ENCODE results near the gene LCAT. TPM values are rescaled to one million over a fixed set of nuclear protein-coding genes. Genes with fewer than 3 reads are reported as not detected.

Gene LCAT
- total RNA-seq, 6 donors from 2014 or later: 21.9 to 117 (median 26.1) TPM

DNA sequence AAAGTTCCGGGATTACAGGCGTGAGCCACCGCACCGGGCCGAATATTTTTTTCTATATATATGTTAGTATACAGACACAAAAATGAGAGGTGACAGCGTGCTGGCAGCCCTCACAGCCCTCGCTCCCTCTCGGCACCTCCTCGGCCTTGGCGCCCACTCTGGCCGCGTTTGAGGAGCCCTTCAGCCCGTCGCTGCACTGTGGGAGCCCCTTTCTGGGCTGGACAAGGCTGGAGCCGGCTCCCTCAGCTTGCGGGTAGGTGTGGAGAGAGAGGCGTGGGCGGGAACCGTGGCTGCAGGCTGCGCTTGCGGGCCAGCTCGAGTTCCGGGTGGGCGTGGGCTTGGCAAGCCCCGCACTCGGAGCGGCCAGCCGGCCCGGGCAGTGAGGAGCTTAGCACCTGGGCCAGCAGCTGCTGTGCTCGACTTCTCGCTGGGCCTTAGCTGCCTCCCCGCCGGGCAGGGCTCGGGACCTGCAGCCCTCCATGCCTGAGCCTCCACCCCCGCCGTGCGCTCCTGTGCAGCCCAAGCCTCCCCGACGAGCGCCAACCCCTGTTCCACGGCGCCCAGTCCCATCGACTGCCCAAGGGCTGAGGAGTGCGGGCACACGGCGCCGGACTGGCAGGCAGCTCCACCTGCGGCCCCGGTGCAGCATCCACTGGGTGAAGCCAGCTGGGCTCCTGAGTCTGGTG is 38.2 kb upstream of the LCAT start:
- H3K4me1 ChIP-seq: peaks cover 26 to 33% (median 28%) of the 10 kb centered on the region in 4 donors
- no peak overlapping the region for H3K27ac ChIP-seq
- H3K27me3 ChIP-seq: no peaks in the 10 kb centered on the region
- WGBS, 2 donors: 97 to 98% methylated on average over 29 to 38 of the region's 49 CpGs
- ATAC-seq (ENCODE audit: low FRiP score in 2 of 2): no peak
- TF ChIP-seq EP300 (IDR thresholded peaks at IDR 0.05) (no peak), POLR2A (IDR thresholded peaks at IDR 0.05) (no peak), CTCF (IDR thresholded peaks at IDR 0.05) (no peak), POLR2AphosphoS5 (IDR thresholded peaks at IDR 0.05) (no peak)
- peak in 1 of 2 donors; percentile 79 for DNase-seq
- no peaks in the 10 kb centered on the region for H3K36me3 ChIP-seq
- H3K9me3 ChIP-seq: no peaks in the 10 kb centered on the region
- H3K4me3 ChIP-seq: no peak overlapping the region

- peak in 1 of 2 donors; percentile 21 for ATAC-seq (ENCODE audit: low FRiP score in 2 of 2)
- peak in 1 of 2 donors; percentile 82 for DNase-seq
- WGBS, 2 donors: 74 to 75% methylated on average over 37 to 61 of the region's 62 CpGs
These were observed 36.2 kb upstream of the LCAT start, which contains the start of gene DPEP3 for GRCh38 chr16:67979955-67980678. Gene DPEP3, minus strand, starts transcription at chr16:67980499. Its CDS starts 119 bp downstream, at chr16:67980380.

GRCh38 chr16:67977469-67978227 is 33.7 kb upstream of the LCAT start:
- H3K9me3 ChIP-seq: no peaks in the 10 kb centered on the region
- H3K27me3 ChIP-seq: no peaks in the 10 kb centered on the region
- no peak for TF ChIP-seq POLR2A (IDR thresholded peaks at IDR 0.05)
- TF ChIP-seq CTCF (IDR thresholded peaks at IDR 0.05): no peak
- TF ChIP-seq POLR2AphosphoS5 (IDR thresholded peaks at IDR 0.05): no peak
- TF ChIP-seq EP300 (IDR thresholded peaks at IDR 0.05): no peak
- DNase-seq (no peak), ATAC-seq (ENCODE audit: low FRiP score in 2 of 2) (no peak)
- 83 to 88% methylated on average over 7 to 9 of the region's 9 CpGs for WGBS, 2 donors
- H3K36me3 ChIP-seq: no peaks in the 10 kb centered on the region
- no peaks in the 10 kb centered on the region for H3K4me1 ChIP-seq
- H3K4me3 ChIP-seq: no peak overlapping the region
- H3K27ac ChIP-seq: no peak overlapping the region

More at GRCh38 chr16:67979955-67980678, 36.2 kb upstream of the LCAT start, which contains the start of gene DPEP3:
- Histone ChIP-seq H3K27ac (no peak within 1 kb of the TSS), H3K4me3 (no peak within 1 kb of the TSS), H3K27me3 (no peaks in the 10 kb centered on the region), H3K36me3 (no peaks in the 10 kb centered on the region), H3K4me1 (peaks cover 16 to 21% (median 18%) of the 10 kb centered on the region in 4 donors), H3K9me3 (no peaks in the 10 kb centered on the region)
- peak in 1 of 6 experiments; percentile 46 for TF ChIP-seq CTCF (IDR thresholded peaks at IDR 0.05)
- TF ChIP-seq EP300 (IDR thresholded peaks at IDR 0.05): no peak

DNA sequence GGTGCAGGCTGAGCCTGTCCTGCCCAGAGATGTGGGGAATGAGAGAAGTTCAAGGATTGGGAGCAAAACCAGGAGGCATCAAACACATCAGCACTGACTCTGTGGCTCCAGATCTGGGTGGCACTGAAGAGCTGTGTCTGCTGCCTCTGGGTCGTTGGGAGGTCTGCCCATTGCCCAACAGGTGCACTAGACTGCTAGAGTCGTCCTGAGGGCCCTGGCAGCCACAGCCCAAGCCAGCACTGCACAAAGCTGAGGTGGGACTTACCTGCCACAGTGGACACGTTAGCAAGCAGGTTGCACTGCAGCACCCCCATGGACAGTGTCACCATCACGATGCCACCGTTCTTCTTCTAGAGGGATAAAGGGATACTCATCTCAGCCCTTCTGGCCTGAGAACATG is 33.1 kb upstream of the LCAT start:
- 44 to 58% methylated on average over 3 to 5 of the region's 5 CpGs for WGBS, 2 donors
- ATAC-seq (ENCODE audit: low FRiP score in 2 of 2) (no peak), DNase-seq (no peak)
- no peaks in the 10 kb centered on the region for H3K9me3 ChIP-seq
- no peak overlapping the region for H3K27ac ChIP-seq
- H3K27me3 ChIP-seq: no peaks in the 10 kb centered on the region
- no peak overlapping the region for H3K4me3 ChIP-seq
- no peaks in the 10 kb centered on the region for H3K36me3 ChIP-seq
- TF ChIP-seq CTCF (IDR thresholded peaks at IDR 0.05) (no peak), POLR2AphosphoS5 (IDR thresholded peaks at IDR 0.05) (no peak), EP300 (IDR thresholded peaks at IDR 0.05) (no peak), POLR2A (IDR thresholded peaks at IDR 0.05) (no peak)
- no peaks in the 10 kb centered on the region for H3K4me1 ChIP-seq
